ENCODE measurements around the gene KY.

The KY gene

GRCh38 chr3:134621854-134622253 lies 29.0 kb downstream of the KY start:
- Histone ChIP-seq H3K9ac (ENCODE audit: low read length in 5 of 5) (no peak overlapping the region), H3K9me3 (ENCODE audit: control insufficient read depth in 5 of 5, low read length in 5 of 5) (no peaks in the 10 kb centered on the region), H3K27ac (ENCODE audit: low read depth, low read length) (no peak overlapping the region), H3K4me3 (ENCODE audit: low read depth in 1 of 5, low read length in 5 of 5) (no peak overlapping the region), H3K36me3 (ENCODE audit: control insufficient read depth in 5 of 5, insufficient read depth in 5 of 5, low read length in 5 of 5) (no peaks in the 10 kb centered on the region), H3K27me3 (ENCODE audit: control insufficient read depth in 5 of 5, insufficient read depth in 4 of 5, low read length in 5 of 5) (no peaks in the 10 kb centered on the region), H3K4me1 (ENCODE audit: control insufficient read depth in 5 of 5, insufficient read depth in 5 of 5, low read length in 5 of 5) (peaks cover 0 to 3% (median 0%) of the 10 kb centered on the region in 5 donors)

- no peak overlapping the region for H3K4me3 ChIP-seq (ENCODE audit: low read depth in 1 of 5, low read length in 5 of 5)
- no peaks in the 10 kb centered on the region for H3K9me3 ChIP-seq (ENCODE audit: control insufficient read depth in 5 of 5, low read length in 5 of 5)
- H3K36me3 ChIP-seq (ENCODE audit: control insufficient read depth in 5 of 5, insufficient read depth in 5 of 5, low read length in 5 of 5) = no peaks in the 10 kb centered on the region
- H3K27ac ChIP-seq (ENCODE audit: low read depth, low read length) = no peak overlapping the region
- peaks cover 0 to 3% (median 0%) of the 10 kb centered on the region in 5 donors for H3K4me1 ChIP-seq (ENCODE audit: control insufficient read depth in 5 of 5, insufficient read depth in 5 of 5, low read length in 5 of 5)
- H3K9ac ChIP-seq (ENCODE audit: low read length in 5 of 5) = no peak overlapping the region
- H3K27me3 ChIP-seq (ENCODE audit: control insufficient read depth in 5 of 5, insufficient read depth in 4 of 5, low read length in 5 of 5) = no peaks in the 10 kb centered on the region
Measured at GRCh38 chr3:134620476-134621115, 30.2 kb downstream of the KY start.

GRCh38 chr3:134619884-134620445 lies 30.9 kb downstream of the KY start:
- no peaks in the 10 kb centered on the region for H3K36me3 ChIP-seq (ENCODE audit: control insufficient read depth in 5 of 5, insufficient read depth in 5 of 5, low read length in 5 of 5)
- H3K4me1 ChIP-seq (ENCODE audit: control insufficient read depth in 5 of 5, insufficient read depth in 5 of 5, low read length in 5 of 5) = no peaks in the 10 kb centered on the region
- no peak overlapping the region for H3K9ac ChIP-seq (ENCODE audit: low read length in 5 of 5)
- no peaks in the 10 kb centered on the region for H3K27me3 ChIP-seq (ENCODE audit: control insufficient read depth in 5 of 5, insufficient read depth in 4 of 5, low read length in 5 of 5)
- H3K9me3 ChIP-seq (ENCODE audit: control insufficient read depth in 5 of 5, low read length in 5 of 5) = no peaks in the 10 kb centered on the region
- H3K27ac ChIP-seq (ENCODE audit: low read depth, low read length) = no peak overlapping the region
- H3K4me3 ChIP-seq (ENCODE audit: low read depth in 1 of 5, low read length in 5 of 5) = no peak overlapping the region

GRCh38 chr3:134619301-134619615 lies 31.6 kb downstream of the KY start:
- no peaks in the 10 kb centered on the region for H3K36me3 ChIP-seq (ENCODE audit: control insufficient read depth in 5 of 5, insufficient read depth in 5 of 5, low read length in 5 of 5)
- no peaks in the 10 kb centered on the region for H3K4me1 ChIP-seq (ENCODE audit: control insufficient read depth in 5 of 5, insufficient read depth in 5 of 5, low read length in 5 of 5)
- H3K9ac ChIP-seq (ENCODE audit: low read length in 5 of 5) = no peak overlapping the region
- no peaks in the 10 kb centered on the region for H3K27me3 ChIP-seq (ENCODE audit: control insufficient read depth in 5 of 5, insufficient read depth in 4 of 5, low read length in 5 of 5)
- H3K4me3 ChIP-seq (ENCODE audit: low read depth in 1 of 5, low read length in 5 of 5) = no peak overlapping the region
- H3K9me3 ChIP-seq (ENCODE audit: control insufficient read depth in 5 of 5, low read length in 5 of 5) = no peaks in the 10 kb centered on the region
- no peak overlapping the region for H3K27ac ChIP-seq (ENCODE audit: low read depth, low read length)

GRCh38 chr3:134618478-134619300 lies 32.1 kb downstream of the KY start:
- Histone ChIP-seq H3K9me3 (ENCODE audit: control insufficient read depth in 5 of 5, low read length in 5 of 5) (no peaks in the 10 kb centered on the region), H3K4me3 (ENCODE audit: low read depth in 1 of 5, low read length in 5 of 5) (no peak overlapping the region), H3K36me3 (ENCODE audit: control insufficient read depth in 5 of 5, insufficient read depth in 5 of 5, low read length in 5 of 5) (no peaks in the 10 kb centered on the region), H3K4me1 (ENCODE audit: control insufficient read depth in 5 of 5, insufficient read depth in 5 of 5, low read length in 5 of 5) (no peaks in the 10 kb centered on the region), H3K27ac (ENCODE audit: low read depth, low read length) (no peak overlapping the region), H3K9ac (ENCODE audit: low read length in 5 of 5) (no peak overlapping the region), H3K27me3 (ENCODE audit: control insufficient read depth in 5 of 5, insufficient read depth in 4 of 5, low read length in 5 of 5) (no peaks in the 10 kb centered on the region)

- Histone ChIP-seq H3K4me1 (ENCODE audit: control insufficient read depth in 5 of 5, insufficient read depth in 5 of 5, low read length in 5 of 5) (no peaks in the 10 kb centered on the region), H3K27ac (ENCODE audit: low read depth, low read length) (no peak overlapping the region), H3K9me3 (ENCODE audit: control insufficient read depth in 5 of 5, low read length in 5 of 5) (no peaks in the 10 kb centered on the region), H3K36me3 (ENCODE audit: control insufficient read depth in 5 of 5, insufficient read depth in 5 of 5, low read length in 5 of 5) (no peaks in the 10 kb centered on the region), H3K4me3 (ENCODE audit: low read depth in 1 of 5, low read length in 5 of 5) (no peak overlapping the region), H3K9ac (ENCODE audit: low read length in 5 of 5) (no peak overlapping the region), H3K27me3 (ENCODE audit: control insufficient read depth in 5 of 5, insufficient read depth in 4 of 5, low read length in 5 of 5) (no peaks in the 10 kb centered on the region)
Measured at GRCh38 chr3:134617608-134618477, 33.0 kb downstream of the KY start.

GRCh38 chr3:134615743-134616142 lies 35.1 kb downstream of the KY start:
- Histone ChIP-seq H3K9ac (ENCODE audit: low read length in 5 of 5) (no peak overlapping the region), H3K27me3 (ENCODE audit: control insufficient read depth in 5 of 5, insufficient read depth in 4 of 5, low read length in 5 of 5) (no peaks in the 10 kb centered on the region), H3K4me3 (ENCODE audit: low read depth in 1 of 5, low read length in 5 of 5) (no peak overlapping the region), H3K9me3 (ENCODE audit: control insufficient read depth in 5 of 5, low read length in 5 of 5) (no peaks in the 10 kb centered on the region), H3K27ac (ENCODE audit: low read depth, low read length) (no peak overlapping the region), H3K36me3 (ENCODE audit: control insufficient read depth in 5 of 5, insufficient read depth in 5 of 5, low read length in 5 of 5) (no peaks in the 10 kb centered on the region), H3K4me1 (ENCODE audit: control insufficient read depth in 5 of 5, insufficient read depth in 5 of 5, low read length in 5 of 5) (peaks cover 0 to 6% (median 0%) of the 10 kb centered on the region in 5 donors)

GRCh38 chr3:134614955-134615354 lies 35.9 kb downstream of the KY start:
- no peaks in the 10 kb centered on the region for H3K36me3 ChIP-seq (ENCODE audit: control insufficient read depth in 5 of 5, insufficient read depth in 5 of 5, low read length in 5 of 5)
- H3K27ac ChIP-seq (ENCODE audit: low read depth, low read length) = no peak overlapping the region
- H3K9ac ChIP-seq (ENCODE audit: low read length in 5 of 5) = no peak overlapping the region
- H3K4me1 ChIP-seq (ENCODE audit: control insufficient read depth in 5 of 5, insufficient read depth in 5 of 5, low read length in 5 of 5) = peaks cover 0 to 6% (median 0%) of the 10 kb centered on the region in 5 donors
- H3K27me3 ChIP-seq (ENCODE audit: control insufficient read depth in 5 of 5, insufficient read depth in 4 of 5, low read length in 5 of 5) = no peaks in the 10 kb centered on the region
- no peaks in the 10 kb centered on the region for H3K9me3 ChIP-seq (ENCODE audit: control insufficient read depth in 5 of 5, low read length in 5 of 5)
- no peak overlapping the region for H3K4me3 ChIP-seq (ENCODE audit: low read depth in 1 of 5, low read length in 5 of 5)

GRCh38 chr3:134613006-134613520 lies 37.8 kb downstream of the KY start:
- H3K4me1 ChIP-seq (ENCODE audit: control insufficient read depth in 5 of 5, insufficient read depth in 5 of 5, low read length in 5 of 5) = peaks cover 0 to 6% (median 0%) of the 10 kb centered on the region in 5 donors
- H3K36me3 ChIP-seq (ENCODE audit: control insufficient read depth in 5 of 5, insufficient read depth in 5 of 5, low read length in 5 of 5) = no peaks in the 10 kb centered on the region
- H3K27me3 ChIP-seq (ENCODE audit: control insufficient read depth in 5 of 5, insufficient read depth in 4 of 5, low read length in 5 of 5) = no peaks in the 10 kb centered on the region
- no peak overlapping the region for H3K9ac ChIP-seq (ENCODE audit: low read length in 5 of 5)
- no peaks in the 10 kb centered on the region for H3K9me3 ChIP-seq (ENCODE audit: control insufficient read depth in 5 of 5, low read length in 5 of 5)
- H3K4me3 ChIP-seq (ENCODE audit: low read depth in 1 of 5, low read length in 5 of 5) = no peak overlapping the region
- H3K27ac ChIP-seq (ENCODE audit: low read depth, low read length) = no peak overlapping the region
